GM21576 (cell line): ENCODE measurements around the gene DAAM1.
A peak's percentile ranks its signal among the peaks of the same experiment; 100 is the strongest.

Experiments
- ATAC-seq: cut with Tn5 transposase; IDR thresholded peaks from one replicate; pipeline ENCODE4 v1.9.1; 2021; ENCODE audit warnings: mild to moderate bottlenecking, moderate library complexity; ENCODE audit not compliant: unreplicated experiment

DAAM1 gene

DNA sequence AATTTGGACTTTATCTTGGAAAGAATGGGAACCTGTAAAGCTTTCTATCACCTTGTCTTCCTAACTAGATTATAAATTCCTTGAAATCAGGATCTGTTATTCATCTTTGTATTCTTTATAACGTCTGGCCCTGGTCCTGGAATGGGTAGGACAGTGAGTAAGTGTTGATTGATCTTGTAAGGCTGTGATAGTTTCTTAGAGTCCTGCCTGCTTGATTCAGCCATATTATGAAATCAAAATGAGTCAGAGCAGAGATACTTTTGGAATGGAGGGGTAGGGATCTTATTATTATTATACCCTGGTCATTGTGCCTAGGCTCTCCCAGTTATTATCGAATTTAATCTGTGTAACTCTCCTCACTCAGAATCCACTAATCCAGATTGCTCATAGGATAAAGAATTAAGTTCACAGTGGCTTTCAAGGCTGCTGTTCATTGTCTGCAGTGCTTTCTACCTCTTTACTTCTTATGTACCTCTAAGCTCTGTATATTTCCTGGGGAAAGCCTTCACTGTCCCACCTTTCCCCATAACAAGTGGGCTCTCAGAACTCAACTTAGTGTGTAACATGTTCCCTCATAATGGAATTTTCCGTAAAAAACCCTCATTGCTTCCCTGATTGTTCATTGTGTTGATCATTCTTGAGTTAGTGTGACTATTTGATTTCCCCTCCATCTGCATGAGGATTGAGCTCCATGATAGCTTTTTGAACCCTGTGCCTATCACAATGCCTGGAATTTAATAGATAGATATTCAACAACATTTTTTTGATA lies 93.3 kb downstream of the DAAM1 start:
- no peak for ATAC-seq

DNA sequence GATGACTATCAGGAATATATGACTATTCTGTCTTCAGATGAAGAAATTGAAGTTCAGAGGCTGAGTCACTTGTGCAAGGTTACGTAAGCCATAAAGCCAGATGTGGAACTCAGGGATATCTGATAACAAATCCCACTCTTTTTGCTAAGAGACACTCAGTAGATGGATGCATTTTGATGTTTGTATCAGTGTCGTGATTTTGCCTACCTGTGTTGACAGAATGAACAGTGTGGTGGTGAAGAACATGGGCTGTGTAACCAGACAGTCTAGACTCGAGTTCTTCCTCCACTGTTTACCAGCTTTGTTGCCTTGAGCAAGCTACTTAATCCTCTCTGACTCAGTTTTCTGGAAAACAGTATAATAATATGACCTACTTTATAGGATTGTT lies 93.9 kb downstream of the DAAM1 start:
- ATAC-seq = no peak

DNA sequence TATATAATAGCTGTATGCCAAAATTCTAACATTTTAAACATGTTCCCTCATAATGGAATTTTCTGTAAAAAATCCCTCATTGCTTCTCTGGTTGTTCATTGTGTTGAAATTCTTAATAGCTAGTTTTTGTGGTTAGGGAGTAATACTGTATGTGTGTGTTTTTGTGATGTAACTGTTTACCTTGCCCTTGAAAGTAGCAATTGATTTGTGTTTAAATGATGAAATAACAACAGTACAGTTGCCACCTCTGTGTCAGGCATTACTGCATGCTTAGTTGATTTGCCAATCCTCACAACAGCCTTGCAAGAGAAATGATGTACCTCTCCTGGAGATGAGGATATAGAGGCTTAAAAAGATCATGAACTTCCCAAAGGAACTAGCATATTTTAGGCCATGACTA lies 94.9 kb downstream of the DAAM1 start:
- no peak for ATAC-seq

DNA sequence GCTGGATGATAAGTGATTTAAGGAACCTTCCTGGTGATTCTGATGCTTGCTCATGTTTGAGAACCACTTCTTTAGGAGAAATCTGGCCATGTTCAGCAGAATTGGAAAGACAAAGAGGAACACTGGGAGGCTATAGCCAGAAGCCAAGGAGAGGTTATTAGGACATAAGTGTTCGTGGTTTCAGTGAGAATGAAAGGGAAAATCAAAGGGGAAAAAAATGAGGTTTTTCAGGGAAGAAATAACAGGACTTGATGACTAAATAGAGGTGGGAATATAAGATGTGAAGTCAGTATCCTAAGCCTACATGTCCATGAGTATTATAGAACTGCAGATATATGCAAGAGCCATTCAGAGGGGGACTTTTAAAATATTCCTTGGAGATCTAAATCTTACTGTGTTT lies 95.6 kb downstream of the DAAM1 start:
- ATAC-seq = no peak

DNA sequence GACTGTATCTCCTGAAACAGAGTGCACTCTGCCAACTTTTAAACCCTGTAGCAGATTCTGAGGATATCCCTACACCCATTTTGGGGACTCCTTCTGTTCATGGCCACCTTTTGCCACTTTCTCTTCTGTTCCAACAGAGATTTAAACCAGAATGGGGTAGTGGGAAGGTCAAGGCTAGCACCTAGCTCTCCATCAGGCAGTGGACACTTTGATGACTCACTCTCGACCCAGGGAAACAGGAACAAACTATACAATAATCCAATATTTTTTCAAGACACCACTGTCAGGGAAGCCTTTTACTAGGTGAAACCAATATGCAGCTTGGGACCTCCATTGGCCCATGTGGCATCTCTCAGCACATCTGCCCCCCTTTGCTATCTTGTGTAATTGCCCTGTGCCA lies 103.6 kb downstream of the DAAM1 start:
- ATAC-seq = no peak

DNA sequence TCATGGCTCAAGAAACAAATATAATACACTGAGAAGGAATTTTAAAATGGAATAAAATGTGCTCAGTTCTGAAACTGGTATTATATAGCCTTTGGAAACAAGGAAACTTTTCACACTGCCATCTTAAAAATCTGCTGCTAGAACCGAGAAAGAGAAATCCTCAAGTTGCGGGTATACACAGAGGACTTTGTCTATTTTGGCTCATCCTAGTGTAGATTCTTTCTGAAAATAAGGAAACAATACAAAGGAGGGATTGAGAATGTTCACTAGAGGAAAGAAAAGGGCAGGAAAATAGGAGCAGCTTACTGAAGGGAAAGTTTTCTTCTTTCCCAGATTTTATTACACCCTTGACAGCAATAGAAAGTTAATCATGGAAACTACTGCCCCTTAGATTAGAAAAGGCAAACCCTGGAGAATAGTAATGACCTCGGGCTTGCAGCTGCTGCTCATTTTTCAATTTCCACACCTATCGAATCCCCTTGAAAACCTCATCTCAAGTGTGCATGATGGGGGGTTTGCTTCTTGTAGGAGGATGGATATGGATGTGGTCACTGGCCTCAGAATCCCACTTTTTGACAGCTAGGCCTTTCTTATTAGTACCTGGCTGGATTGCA lies 104.6 kb downstream of the DAAM1 start:
- ATAC-seq = no peak

DNA sequence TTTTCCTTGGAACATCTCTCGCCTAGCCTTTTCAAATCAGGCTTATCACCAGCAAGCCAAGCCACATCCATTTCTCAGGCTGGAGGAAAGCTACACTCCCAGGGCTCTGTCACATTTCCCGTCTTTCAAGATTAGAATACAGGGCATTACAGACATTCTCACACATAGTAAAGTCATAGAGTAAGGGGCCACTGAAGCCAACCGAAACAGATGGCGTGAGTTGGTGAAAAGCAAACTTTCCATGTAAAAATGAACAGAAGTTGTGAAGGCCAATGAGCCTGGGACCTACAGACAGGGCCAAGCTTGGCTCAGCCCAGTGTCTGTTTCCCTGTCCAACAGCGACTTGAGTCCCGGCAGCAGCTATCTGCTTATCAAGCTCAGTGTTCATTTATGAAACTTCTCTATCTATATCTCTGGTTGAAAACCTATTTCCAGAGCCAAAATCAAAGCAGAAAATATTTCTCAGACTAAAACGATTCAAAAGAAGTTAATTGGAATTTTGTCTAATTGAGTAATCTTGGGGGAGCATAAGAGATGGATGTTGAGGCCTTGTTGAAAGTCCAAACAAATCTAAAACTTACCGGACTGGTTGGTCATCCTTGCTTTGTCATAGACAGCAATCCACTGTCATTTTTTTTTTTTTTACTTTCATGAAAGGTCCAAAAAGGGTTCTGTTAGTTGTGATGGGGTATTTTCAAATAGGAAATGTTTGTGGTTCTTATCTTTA lies 105.6 kb downstream of the DAAM1 start:
- no peak for ATAC-seq

DNA sequence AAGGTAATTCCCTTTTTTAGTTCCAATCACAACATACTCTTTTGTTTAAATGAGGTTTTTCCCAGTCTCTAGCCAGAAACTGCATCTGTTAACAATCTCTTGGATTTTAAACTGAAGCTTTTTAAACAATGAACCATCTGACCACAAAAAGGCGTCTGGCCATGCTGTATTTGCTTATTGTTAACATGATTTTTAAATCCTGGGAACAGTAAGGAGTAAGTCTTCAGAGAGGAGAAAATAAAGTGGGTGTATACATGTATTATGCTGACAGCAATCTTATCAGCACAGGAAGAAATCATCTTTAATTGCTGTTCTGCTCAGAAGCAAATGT lies 106.2 kb downstream of the DAAM1 start:
- ATAC-seq = no peak

DNA sequence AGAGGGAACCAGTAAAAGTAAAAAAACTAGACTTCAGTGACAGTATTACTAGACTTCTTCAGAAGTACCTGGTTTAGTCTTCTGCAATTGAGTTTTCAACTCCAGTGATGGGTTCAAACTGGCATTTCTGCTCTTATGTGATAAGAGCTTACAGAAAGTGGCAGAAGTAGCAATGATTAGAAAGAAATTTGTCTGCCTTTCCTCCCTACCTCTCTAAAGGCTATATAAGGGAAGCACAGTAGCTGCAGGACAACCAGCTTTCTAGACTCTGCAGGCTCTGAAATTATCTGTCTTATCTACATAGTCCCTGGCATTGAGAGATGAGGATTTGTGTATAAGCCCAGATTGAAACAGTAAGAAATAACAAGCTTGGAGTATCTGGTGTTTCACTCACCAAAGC lies 107.5 kb downstream of the DAAM1 start:
- ATAC-seq = no peak

DNA sequence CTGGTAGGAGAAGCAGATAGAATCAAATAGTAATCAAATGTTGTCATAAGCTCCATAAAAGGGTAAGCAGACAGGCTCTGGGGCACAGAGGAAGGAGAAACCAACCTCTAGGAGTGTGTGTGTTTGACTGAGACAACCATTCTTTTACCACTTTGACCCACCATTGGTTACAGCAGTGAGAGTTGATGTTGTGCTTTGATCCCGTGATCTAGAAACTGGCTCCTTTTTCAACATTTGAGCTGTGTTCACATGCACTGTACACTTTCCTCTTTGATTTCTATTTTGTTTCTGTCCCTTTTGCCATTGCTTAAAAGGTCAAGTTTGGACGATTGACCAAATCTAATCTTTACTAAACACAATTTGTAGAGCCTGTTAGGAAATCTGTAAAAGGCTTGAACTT lies 108.0 kb downstream of the DAAM1 start:
- no peak for ATAC-seq

DNA sequence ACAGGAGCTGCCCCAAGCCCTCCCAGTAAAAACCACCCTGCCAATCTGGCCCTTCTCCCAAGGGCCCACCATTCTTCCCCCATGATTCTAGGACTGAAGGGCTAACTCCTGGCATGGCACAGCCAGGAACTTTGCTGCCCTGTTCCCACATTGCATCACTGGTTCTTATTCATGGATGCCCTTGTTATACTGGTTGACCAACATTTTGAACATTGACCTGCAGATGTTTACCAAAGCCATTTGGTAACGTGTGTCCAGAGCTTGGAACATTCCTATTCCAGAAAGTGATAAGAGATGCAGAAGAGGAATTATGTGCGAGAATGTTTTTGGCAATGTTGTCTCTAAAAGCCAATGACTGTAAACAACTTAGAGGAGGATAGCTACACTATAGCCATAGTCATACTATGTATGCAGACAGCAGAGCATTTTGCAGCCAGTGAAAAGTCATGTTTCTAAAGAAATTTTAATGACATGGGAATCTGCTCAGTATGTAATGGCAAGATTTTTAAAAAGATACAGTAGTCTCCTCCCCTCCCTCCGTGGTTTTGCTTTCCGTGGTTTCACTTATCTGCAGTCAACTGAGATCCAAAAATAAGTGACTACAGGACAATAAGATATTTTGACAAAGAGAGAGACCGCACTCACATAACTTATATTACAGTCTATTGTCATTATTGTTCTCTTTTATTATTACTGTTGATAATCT lies 108.8 kb downstream of the DAAM1 start:
- no peak for ATAC-seq

DNA sequence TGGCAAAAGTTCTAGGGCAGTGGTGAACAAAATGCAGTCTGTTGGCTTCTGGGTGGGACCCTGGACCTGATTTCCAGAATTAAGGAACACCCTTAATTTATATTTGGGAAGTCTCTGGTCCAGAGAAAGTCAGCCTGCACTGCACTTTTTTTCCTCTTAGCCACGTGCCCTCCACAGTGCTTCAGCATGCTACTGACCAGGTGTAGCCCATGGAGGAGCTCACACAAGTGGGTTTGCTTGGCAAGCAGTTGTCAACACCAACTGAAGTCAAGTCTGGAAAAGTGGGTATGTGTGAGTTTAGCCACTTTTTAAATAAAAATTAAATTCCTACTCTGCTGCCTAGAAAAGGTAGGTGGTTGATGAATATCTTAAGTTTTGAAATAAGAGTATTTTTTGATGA lies 111.3 kb downstream of the DAAM1 start:
- ATAC-seq = no peak

DNA sequence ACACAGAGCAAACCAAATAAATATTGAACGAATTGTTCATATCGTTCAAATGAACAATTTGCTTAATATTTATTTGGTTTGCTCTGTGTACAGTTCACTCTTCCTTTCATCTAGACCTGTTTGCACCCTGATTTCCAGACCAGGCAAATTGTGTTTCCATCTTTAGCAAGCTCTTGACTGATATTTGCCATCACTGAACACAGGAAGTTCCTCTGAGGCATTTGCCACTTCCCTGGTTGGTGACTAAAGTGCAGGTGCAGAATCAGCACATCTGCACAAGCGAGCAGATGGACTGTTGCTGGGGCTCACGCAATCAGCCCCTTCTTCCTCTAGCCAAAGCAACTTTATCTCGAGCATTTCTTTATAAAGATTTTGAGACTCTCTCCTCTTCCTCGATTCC lies 112.9 kb downstream of the DAAM1 start:
- peak; percentile 87 for ATAC-seq

DNA sequence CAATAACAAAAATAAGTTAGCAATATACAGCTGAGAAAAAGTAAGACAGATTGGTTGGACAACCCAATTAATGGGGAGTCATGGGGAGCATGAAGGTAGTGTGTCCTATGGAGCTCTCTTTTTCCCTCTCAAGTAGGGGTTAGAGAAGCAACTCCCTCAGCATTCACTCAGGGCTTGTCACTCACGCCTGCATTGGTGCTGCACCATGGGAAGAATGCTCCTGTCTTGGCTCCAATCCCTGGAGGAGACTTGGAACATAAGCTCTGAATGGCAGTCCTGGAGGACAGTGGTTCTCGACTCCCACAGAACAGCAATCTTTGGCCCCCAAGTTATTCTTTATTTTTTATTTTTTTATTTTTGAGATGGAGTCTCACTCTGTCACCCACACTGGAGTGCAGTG lies 113.8 kb downstream of the DAAM1 start:
- no peak for ATAC-seq

DNA sequence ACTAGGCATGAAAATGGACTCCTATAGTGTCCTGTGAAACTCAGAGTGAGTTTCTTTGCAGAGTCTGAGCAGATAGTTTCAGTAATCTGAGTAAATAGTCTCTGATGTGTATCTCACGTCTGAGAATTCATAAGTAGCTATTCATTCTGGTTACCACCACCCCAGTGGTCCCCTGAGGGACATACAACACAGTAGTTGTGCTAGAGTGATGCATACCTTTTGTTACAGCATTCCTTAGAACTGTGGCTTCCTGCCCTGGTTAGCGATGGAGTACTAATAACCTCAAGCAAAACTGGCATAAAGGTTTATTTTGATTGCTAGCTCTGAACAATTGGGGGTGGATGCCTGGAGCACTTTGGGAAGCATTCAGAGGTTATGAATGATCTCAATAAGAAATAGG lies 114.7 kb downstream of the DAAM1 start:
- no peak for ATAC-seq

DNA sequence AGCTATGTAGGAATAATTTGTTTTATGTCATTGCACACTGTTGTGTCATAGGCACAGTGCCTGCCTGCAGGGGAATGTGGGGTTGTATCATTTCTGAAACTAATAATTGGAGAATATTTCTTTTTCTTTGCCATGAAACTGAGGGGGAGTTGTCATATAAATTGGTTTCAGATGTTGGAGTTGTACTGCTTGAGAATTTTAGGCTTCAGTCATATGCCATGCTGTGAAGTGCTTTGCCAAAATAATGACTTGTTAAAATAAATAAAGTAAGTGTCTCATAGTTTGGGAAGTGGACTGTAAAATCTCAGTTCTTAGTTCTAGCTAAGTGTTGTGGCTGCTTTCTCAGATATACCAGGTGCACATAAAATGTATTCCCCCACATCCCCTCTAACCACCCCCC lies 116.8 kb downstream of the DAAM1 start:
- no peak for ATAC-seq

DNA sequence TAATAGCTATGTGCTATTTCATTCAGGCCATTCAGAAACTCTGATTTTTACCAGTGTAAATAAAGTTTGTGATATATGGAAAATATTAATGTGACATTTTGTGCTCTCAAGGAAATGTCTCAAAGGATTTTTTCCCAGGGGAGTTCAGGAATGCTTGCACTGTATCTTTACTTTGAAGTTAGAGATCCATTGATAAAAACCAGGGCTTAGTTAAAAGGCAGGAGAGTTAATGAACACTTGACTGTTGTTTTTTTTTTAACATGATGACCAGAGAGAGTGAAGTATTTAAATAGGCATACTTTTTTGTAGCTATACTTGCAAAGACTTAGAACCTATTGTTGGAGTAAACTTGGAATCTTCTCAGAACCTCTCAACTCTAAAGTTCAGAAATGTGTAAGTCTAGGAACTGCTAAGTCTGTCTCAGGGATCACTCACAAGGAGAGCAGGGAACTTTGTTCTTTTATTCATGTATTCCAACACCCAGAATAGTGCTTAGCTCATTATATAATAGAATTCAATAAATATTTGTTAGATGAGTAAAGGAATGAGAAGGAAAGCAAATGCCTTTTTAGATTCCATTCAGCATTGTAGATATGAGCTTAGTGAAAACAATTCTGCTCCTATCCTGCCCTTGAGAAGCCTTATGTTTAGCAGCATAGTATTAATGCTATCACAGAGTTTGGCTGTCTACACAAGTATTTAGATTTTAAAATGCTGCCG lies 117.5 kb downstream of the DAAM1 start:
- no peak for ATAC-seq

DNA sequence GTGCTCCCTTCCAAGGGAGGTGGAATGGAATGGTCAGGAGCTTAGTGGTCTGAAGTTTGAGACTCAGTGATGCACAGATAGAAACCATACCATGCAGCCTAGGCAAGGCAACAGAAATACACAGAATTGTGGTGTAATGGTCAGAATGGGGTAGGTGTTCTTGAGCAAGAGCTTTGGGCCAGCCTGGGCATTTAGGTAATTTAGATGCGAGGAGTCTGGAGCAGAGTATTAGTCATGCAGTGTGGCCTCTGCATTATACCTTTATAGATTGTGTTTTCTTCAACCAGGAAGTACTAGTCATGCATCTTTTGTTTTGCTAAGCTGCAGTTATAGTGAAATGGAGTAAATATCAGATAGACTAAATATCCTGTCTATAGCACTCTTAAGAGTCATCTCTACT lies 118.3 kb downstream of the DAAM1 start:
- ATAC-seq = no peak

DNA sequence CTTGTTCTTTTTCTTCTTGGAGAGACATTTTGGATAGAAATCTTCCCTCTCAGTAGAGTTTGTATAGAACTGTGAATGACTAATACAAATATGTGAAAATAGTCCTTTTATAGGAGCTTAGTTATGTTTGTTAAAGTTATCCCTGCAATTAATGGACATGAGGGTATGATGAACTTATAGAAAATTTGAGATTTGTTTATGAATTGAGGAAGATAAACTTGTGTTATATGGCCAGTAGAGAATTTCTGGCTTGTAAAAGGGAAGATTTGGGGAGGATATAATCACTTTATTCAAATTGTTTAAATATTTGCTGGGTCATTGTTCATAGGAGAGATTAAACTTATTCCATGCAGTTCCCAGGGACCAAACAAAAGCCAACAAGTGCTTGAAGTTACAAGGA lies 119.6 kb downstream of the DAAM1 start:
- no peak for ATAC-seq

DNA sequence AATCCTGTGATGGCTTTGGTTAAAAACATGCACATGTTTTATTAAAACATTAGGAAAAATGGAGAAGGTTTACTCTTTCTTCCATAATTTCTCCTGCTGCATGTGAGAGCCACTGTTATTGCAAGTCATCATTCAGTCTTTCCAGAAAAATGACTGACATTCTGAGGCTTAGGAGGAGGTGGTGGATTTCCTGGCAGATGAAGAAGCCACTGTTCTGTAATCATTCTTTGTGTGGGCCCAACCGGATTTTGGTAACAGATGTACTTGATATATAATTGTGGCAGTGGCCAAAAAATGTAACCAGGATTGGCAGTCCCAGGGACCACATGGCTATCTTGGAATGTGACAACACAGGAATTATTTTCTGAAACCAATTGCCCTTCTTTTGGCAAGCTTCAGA lies 120.2 kb downstream of the DAAM1 start:
- ATAC-seq = no peak

DNA sequence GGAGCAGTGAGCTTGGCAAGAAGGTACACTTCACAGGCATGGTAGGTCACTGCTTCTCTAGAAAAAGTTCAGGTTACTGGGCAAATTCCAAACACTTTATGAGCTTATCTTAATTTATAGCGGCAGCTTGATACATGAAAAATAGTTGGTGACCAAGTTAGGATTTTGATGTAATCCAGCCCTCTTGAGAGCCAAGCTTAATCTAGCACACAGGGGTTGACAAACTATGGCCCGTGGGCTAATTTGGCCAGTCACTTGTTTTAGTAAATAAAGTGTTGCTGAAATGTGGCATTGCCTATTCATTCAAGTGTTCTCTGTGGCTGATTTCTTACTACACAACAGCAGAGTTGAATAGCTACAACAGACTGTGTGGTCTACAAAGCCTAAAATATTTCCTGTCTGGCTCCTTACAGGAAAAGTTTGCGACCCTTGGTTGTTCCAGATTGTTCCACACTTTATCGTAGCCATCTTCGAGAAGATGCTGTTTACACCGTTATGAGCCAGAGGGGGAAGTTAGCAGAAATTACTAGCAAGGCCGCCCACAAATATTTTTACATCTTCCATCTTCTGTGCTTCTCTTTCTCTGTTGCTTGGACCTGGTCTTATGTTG lies 120.9 kb downstream of the DAAM1 start:
- no peak for ATAC-seq
